Measurements from ENCODE around the gene OR10P1.

GRCh38 chr12:55670276-55670675 lies 33.6 kb downstream of the OR10P1 start:
- TF ChIP-seq CTCF (IDR thresholded peaks at IDR 0.05) (no peak), POLR2A (IDR thresholded peaks at IDR 0.05) (no peak)

Measured in testis (tissue), 2 donors.